Loucy (cell line): Measurements from ENCODE around the gene SIRPG.

ENCODE experiments used
- H2AFZ ChIP-seq: fragments of 200-600 bp; sonication (generic); 2 replicates; pipeline ENCODE4 v1.6.0; 2016; ENCODE audit warnings: antibody characterized with exemption, mild to moderate bottlenecking, low read length, moderate library complexity
- H3F3A ChIP-seq: fragments of 200-600 bp; 2 replicates; pipeline ENCODE4 v1.6.0; 2016; ENCODE audit warnings: antibody characterized with exemption, low read depth, mild to moderate bottlenecking
- H3K27me3 ChIP-seq: fragments of 200-600 bp; sonication (generic); 2 replicates; pipeline ENCODE4 v1.6.1; 2014; ENCODE audit warnings: low read length, mild to moderate bottlenecking; ENCODE audit not compliant: insufficient read depth, poor library complexity, severe bottlenecking
- H3K36me3 ChIP-seq: fragments of 200-600 bp; sonication (generic); 2 replicates; pipeline ENCODE4 v1.6.1; 2016; ENCODE audit warnings: low read length; ENCODE audit not compliant: insufficient read depth
- H3K4me1 ChIP-seq: fragments of 200-600 bp; sonication (generic); 2 replicates; pipeline ENCODE4 v1.5.1; 2014; ENCODE audit warnings: low read length, mild to moderate bottlenecking; ENCODE audit not compliant: insufficient read depth, poor library complexity, severe bottlenecking
- H3K4me2 ChIP-seq: fragments of 200-600 bp; sonication (generic); 2 replicates; pipeline ENCODE4 v1.6.0; 2014; ENCODE audit warnings: antibody characterized with exemption, low read length, low read depth, mild to moderate bottlenecking; ENCODE audit not compliant: poor library complexity, severe bottlenecking
- H3K4me3 ChIP-seq: fragments of 200-600 bp; sonication (generic); 2 replicates; pipeline ENCODE4 v1.5.1; 2014; ENCODE audit warnings: low read length, mild to moderate bottlenecking, mixed read lengths; ENCODE audit not compliant: poor library complexity, severe bottlenecking
- H3K79me2 ChIP-seq: fragments of 200-600 bp; sonication (generic); 2 replicates; pipeline ENCODE4 v1.6.1; 2014; ENCODE audit warnings: low read length; ENCODE audit not compliant: insufficient read depth
- H3K9ac ChIP-seq: fragments of 200-600 bp; sonication (generic); 2 replicates; pipeline ENCODE4 v1.6.0; 2014; ENCODE audit warnings: mild to moderate bottlenecking, low read depth, low read length, moderate library complexity; ENCODE audit not compliant: poor library complexity, severe bottlenecking
- H3K9me2 ChIP-seq: fragments of 200-600 bp; sonication (generic); replicated peaks from 2 replicates; pipeline ENCODE4 v1.6.1; 2016; ENCODE audit warnings: low read depth, low read length, mixed read lengths
- H3K9me3 ChIP-seq: fragments of 200-600 bp; sonication (generic); 2 replicates; pipeline ENCODE4 v1.6.1; 2014; ENCODE audit warnings: mild to moderate bottlenecking, antibody characterized with exemption, low read length, low read depth; ENCODE audit not compliant: insufficient read depth
- H4K20me1 ChIP-seq: fragments of 200-600 bp; sonication (generic); 2 replicates; pipeline ENCODE4 v1.6.0; 2014; ENCODE audit warnings: antibody characterized with exemption, low read length, mild to moderate bottlenecking; ENCODE audit not compliant: insufficient read depth, poor library complexity, severe bottlenecking
- CTCF ChIP-seq: fragments of 200-600 bp; sonication (generic); conservative IDR thresholded peaks from 2 replicates; pipeline ENCODE4 v1.5.1; 2014; ENCODE audit warnings: mild to moderate bottlenecking, antibody characterized with exemption, low read length
- EZH2phosphoT487 ChIP-seq: fragments of 200-600 bp; IDR thresholded peaks from 2 replicates; pipeline ENCODE4 v1.6.1; 2018; ENCODE audit warnings: antibody characterized with exemption, mild to moderate bottlenecking, moderate library complexity, borderline replicate concordance

SIRPG gene

GRCh38 chr20:1702328-1702727, 44.7 kb upstream of the SIRPG start:
- H2AFZ ChIP-seq, result no peak overlapping the region
- no peaks in the 10 kb centered on the region for H3K9me2 ChIP-seq
- TF ChIP-seq CTCF (no peak), EZH2phosphoT487 (no peak)
- H3K4me1 ChIP-seq, result no peaks in the 10 kb centered on the region
- H3K36me3 ChIP-seq, result no peaks in the 10 kb centered on the region
- no peak overlapping the region for H3K9ac ChIP-seq
- peaks cover 77% of the 10 kb centered on the region for H3K27me3 ChIP-seq
- H3K9me3 ChIP-seq, result no peaks in the 10 kb centered on the region
- no peak overlapping the region for H3K4me3 ChIP-seq
- no peaks in the 10 kb centered on the region for H4K20me1 ChIP-seq
- no peaks in the 10 kb centered on the region for H3F3A ChIP-seq
- H3K79me2 ChIP-seq, result no peaks in the 10 kb centered on the region
- H3K4me2 ChIP-seq, result no peak overlapping the region

- no peaks in the 10 kb centered on the region for H3K9me2 ChIP-seq
- H3F3A ChIP-seq, result no peaks in the 10 kb centered on the region
- H3K9me3 ChIP-seq, result no peaks in the 10 kb centered on the region
- H3K79me2 ChIP-seq, result no peaks in the 10 kb centered on the region
- no peak overlapping the region for H3K4me3 ChIP-seq
- H3K4me2 ChIP-seq, result no peak overlapping the region
- H3K36me3 ChIP-seq, result no peaks in the 10 kb centered on the region
- no peak for TF ChIP-seq CTCF
- TF ChIP-seq EZH2phosphoT487, result no peak
- H3K27me3 ChIP-seq, result peaks cover 75% of the 10 kb centered on the region
- H3K9ac ChIP-seq, result no peak overlapping the region
- H4K20me1 ChIP-seq, result peaks cover 4% of the 10 kb centered on the region
- no peak overlapping the region for H2AFZ ChIP-seq
- H3K4me1 ChIP-seq, result peaks cover 5% of the 10 kb centered on the region
Measured at GRCh38 chr20:1700990-1701389, 43.4 kb upstream of the SIRPG start.

GRCh38 chr20:1697592-1697991, 40.0 kb upstream of the SIRPG start:
- Histone ChIP-seq H4K20me1 (peaks cover 4% of the 10 kb centered on the region), H3K4me1 (peaks cover 5% of the 10 kb centered on the region), H3K79me2 (no peaks in the 10 kb centered on the region), H3F3A (no peaks in the 10 kb centered on the region), H3K36me3 (no peaks in the 10 kb centered on the region), H3K4me3 (no peak overlapping the region), H3K27me3 (peaks cover 92% of the 10 kb centered on the region), H3K4me2 (no peak overlapping the region), H3K9ac (no peak overlapping the region), H3K9me2 (no peaks in the 10 kb centered on the region), H3K9me3 (no peaks in the 10 kb centered on the region), H2AFZ (no peak overlapping the region)
- TF ChIP-seq EZH2phosphoT487, result no peak
- no peak for TF ChIP-seq CTCF
